Measurements from ENCODE around the gene HADHB.

DNA sequence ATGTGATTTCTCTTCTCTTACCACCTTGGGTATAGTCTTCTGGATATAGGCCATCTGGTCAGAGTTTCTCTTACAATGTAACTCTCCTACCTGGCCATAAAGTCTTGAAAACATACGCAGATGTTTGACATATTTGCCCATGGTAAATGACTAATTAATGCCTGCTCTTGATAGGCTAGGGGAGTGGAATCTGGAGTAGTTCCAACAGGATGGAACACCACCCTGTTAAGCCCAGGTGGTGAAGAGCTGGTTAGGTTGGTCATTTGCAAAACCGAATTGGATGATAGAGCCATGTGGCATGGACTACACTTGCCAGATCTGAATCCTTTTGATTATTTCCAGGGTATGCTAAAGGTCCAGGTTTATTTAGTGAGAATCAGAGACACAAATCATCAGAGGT, 36.5 kb downstream of the HADHB start:
- TF ChIP-seq, protein P1, sequence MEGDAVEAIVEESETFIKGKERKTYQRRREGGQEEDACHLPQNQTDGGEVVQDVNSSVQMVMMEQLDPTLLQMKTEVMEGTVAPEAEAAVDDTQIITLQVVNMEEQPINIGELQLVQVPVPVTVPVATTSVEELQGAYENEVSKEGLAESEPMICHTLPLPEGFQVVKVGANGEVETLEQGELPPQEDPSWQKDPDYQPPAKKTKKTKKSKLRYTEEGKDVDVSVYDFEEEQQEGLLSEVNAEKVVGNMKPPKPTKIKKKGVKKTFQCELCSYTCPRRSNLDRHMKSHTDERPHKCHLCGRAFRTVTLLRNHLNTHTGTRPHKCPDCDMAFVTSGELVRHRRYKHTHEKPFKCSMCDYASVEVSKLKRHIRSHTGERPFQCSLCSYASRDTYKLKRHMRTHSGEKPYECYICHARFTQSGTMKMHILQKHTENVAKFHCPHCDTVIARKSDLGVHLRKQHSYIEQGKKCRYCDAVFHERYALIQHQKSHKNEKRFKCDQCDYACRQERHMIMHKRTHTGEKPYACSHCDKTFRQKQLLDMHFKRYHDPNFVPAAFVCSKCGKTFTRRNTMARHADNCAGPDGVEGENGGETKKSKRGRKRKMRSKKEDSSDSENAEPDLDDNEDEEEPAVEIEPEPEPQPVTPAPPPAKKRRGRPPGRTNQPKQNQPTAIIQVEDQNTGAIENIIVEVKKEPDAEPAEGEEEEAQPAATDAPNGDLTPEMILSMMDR (IDR thresholded peaks at IDR 0.05; ENCODE audit: insufficient read depth, low read length), result no peak
- TF ChIP-seq GABPA (IDR thresholded peaks at IDR 0.05; ENCODE audit: low read depth) (no peak), POLR2AphosphoS5 (IDR thresholded peaks at IDR 0.05; ENCODE audit: low read depth) (no peak)
